ENCODE data around the gene CCDC13.

Gene CCDC13

GRCh38 chr3:42800251-42800650 lies 27.2 kb upstream of the CCDC13 start:
- Histone ChIP-seq H2AFZ (ENCODE audit: low read length) (no peak overlapping the region), H3K4me1 (ENCODE audit: control insufficient read depth in 2 of 2, insufficient read depth in 1 of 2, low read depth in 1 of 2, low read length in 2 of 2) (peaks cover 3 to 7% of the 10 kb centered on the region in 2 donors), H3K9ac (ENCODE audit: low read depth, low read length, poor library complexity) (no peak overlapping the region), H4K8ac (ENCODE audit: low read depth, low read length) (no peak overlapping the region), H2BK120ac (ENCODE audit: low read depth, low read length) (no peak overlapping the region), H2AK5ac (ENCODE audit: low read depth, low read length) (no peak overlapping the region), H2BK15ac (ENCODE audit: low read length) (no peak overlapping the region), H4K91ac (ENCODE audit: low read depth, low read length, poor library complexity) (no peak overlapping the region), H2BK12ac (ENCODE audit: low read length) (no peak overlapping the region), H3K79me1 (ENCODE audit: low read depth, low read length) (peaks cover 2% of the 10 kb centered on the region), H3K9me3 (replicated peaks in 1 of 2; ENCODE audit: control insufficient read depth in 2 of 2, insufficient read depth in 1 of 2, low read depth in 1 of 2, low read length in 2 of 2) (peaks cover 0 to 4% of the 10 kb centered on the region in 2 donors), H3K4ac (ENCODE audit: low read length) (no peak overlapping the region), H3K27ac (replicated peaks; ENCODE audit: low read length) (no peak overlapping the region), H3K4me2 (ENCODE audit: insufficient read depth, low read length, poor library complexity, severe bottlenecking) (no peak overlapping the region), H3K4me3 (ENCODE audit: low read length in 2 of 2) (no peak overlapping the region), H3K36me3 (replicated peaks in 1 of 2; ENCODE audit: control insufficient read depth in 2 of 2, insufficient read depth in 2 of 2, low read length in 2 of 2) (peaks cover 3 to 47% of the 10 kb centered on the region in 2 donors), H3K23ac (ENCODE audit: low read depth, low read length, poor library complexity) (no peak overlapping the region), H3K14ac (ENCODE audit: low read length) (no peak overlapping the region), H2BK5ac (ENCODE audit: low read length) (no peak overlapping the region), H3K27me3 (ENCODE audit: control insufficient read depth in 3 of 3, insufficient read depth in 3 of 3, low read depth in 1 of 3, low read length in 3 of 3) (peaks cover 0 to 4% (median 0%) of the 10 kb centered on the region in 3 experiments), H3K18ac (ENCODE audit: low read length) (no peak overlapping the region)
- no CpG with 5 or more reads among the region's 2 CpGs for WGBS, 2 donors (ENCODE audit: extremely low coverage in 2 of 2, insufficient read length in 2 of 2, insufficient replicate concordance in 1 of 2)
- DNase-seq (ENCODE audit: low spot score): no peak

GRCh38 chr3:42799376-42799775 lies 26.3 kb upstream of the CCDC13 start:
- Histone ChIP-seq H3K9me3 (replicated peaks in 1 of 2; ENCODE audit: control insufficient read depth in 2 of 2, insufficient read depth in 1 of 2, low read depth in 1 of 2, low read length in 2 of 2) (peaks cover 0 to 4% of the 10 kb centered on the region in 2 donors), H3K9ac (ENCODE audit: low read depth, low read length, poor library complexity) (no peak overlapping the region), H2AFZ (ENCODE audit: low read length) (no peak overlapping the region), H2BK15ac (ENCODE audit: low read length) (no peak overlapping the region), H2AK5ac (ENCODE audit: low read depth, low read length) (no peak overlapping the region), H3K27me3 (ENCODE audit: control insufficient read depth in 3 of 3, insufficient read depth in 3 of 3, low read depth in 1 of 3, low read length in 3 of 3) (no peaks in the 10 kb centered on the region), H3K79me1 (ENCODE audit: low read depth, low read length) (peaks cover 2% of the 10 kb centered on the region), H2BK5ac (ENCODE audit: low read length) (no peak overlapping the region), H3K18ac (ENCODE audit: low read length) (no peak overlapping the region), H2BK12ac (ENCODE audit: low read length) (no peak overlapping the region), H3K36me3 (replicated peaks in 1 of 2; ENCODE audit: control insufficient read depth in 2 of 2, insufficient read depth in 2 of 2, low read length in 2 of 2) (peaks cover 3 to 55% of the 10 kb centered on the region in 2 donors), H3K4me1 (ENCODE audit: control insufficient read depth in 2 of 2, insufficient read depth in 1 of 2, low read depth in 1 of 2, low read length in 2 of 2) (peaks cover 1 to 5% of the 10 kb centered on the region in 2 donors), H2BK120ac (ENCODE audit: low read depth, low read length) (no peak overlapping the region), H3K23ac (ENCODE audit: low read depth, low read length, poor library complexity) (no peak overlapping the region), H3K27ac (replicated peaks; ENCODE audit: low read length) (no peak overlapping the region), H3K4me2 (ENCODE audit: insufficient read depth, low read length, poor library complexity, severe bottlenecking) (no peak overlapping the region), H4K91ac (ENCODE audit: low read depth, low read length, poor library complexity) (no peak overlapping the region), H3K4ac (ENCODE audit: low read length) (no peak overlapping the region), H3K14ac (ENCODE audit: low read length) (no peak overlapping the region), H3K4me3 (ENCODE audit: low read length in 2 of 2) (no peak overlapping the region), H4K8ac (ENCODE audit: low read depth, low read length) (no peak overlapping the region)
- no peak for DNase-seq (ENCODE audit: low spot score)
- no CpG with 5 or more reads among the region's 7 CpGs for WGBS, 2 donors (ENCODE audit: extremely low coverage in 2 of 2, insufficient read length in 2 of 2, insufficient replicate concordance in 1 of 2)

- Histone ChIP-seq H3K27me3 (ENCODE audit: control insufficient read depth in 3 of 3, insufficient read depth in 3 of 3, low read depth in 1 of 3, low read length in 3 of 3) (no peaks in the 10 kb centered on the region), H2BK15ac (ENCODE audit: low read length) (no peak overlapping the region), H2BK5ac (ENCODE audit: low read length) (no peak overlapping the region), H2AK5ac (ENCODE audit: low read depth, low read length) (no peak overlapping the region), H3K27ac (replicated peaks; ENCODE audit: low read length) (no peak overlapping the region), H3K4me1 (ENCODE audit: control insufficient read depth in 2 of 2, insufficient read depth in 1 of 2, low read depth in 1 of 2, low read length in 2 of 2) (peaks cover 0 to 1% of the 10 kb centered on the region in 2 donors), H3K4me2 (ENCODE audit: insufficient read depth, low read length, poor library complexity, severe bottlenecking) (no peak overlapping the region), H3K4ac (ENCODE audit: low read length) (no peak overlapping the region), H3K9me3 (replicated peaks in 1 of 2; ENCODE audit: control insufficient read depth in 2 of 2, insufficient read depth in 1 of 2, low read depth in 1 of 2, low read length in 2 of 2) (peaks cover 0 to 4% of the 10 kb centered on the region in 2 donors), H4K91ac (ENCODE audit: low read depth, low read length, poor library complexity) (no peak overlapping the region), H3K23ac (ENCODE audit: low read depth, low read length, poor library complexity) (no peak overlapping the region), H3K79me1 (ENCODE audit: low read depth, low read length) (no peaks in the 10 kb centered on the region), H2BK120ac (ENCODE audit: low read depth, low read length) (no peak overlapping the region), H3K36me3 (replicated peaks in 1 of 2; ENCODE audit: control insufficient read depth in 2 of 2, insufficient read depth in 2 of 2, low read length in 2 of 2) (peaks cover 10 to 71% of the 10 kb centered on the region in 2 donors), H3K4me3 (ENCODE audit: low read length in 2 of 2) (no peak overlapping the region), H3K9ac (ENCODE audit: low read depth, low read length, poor library complexity) (no peak overlapping the region), H3K18ac (ENCODE audit: low read length) (no peak overlapping the region), H3K14ac (ENCODE audit: low read length) (no peak overlapping the region), H4K8ac (ENCODE audit: low read depth, low read length) (no peak overlapping the region), H2AFZ (ENCODE audit: low read length) (no peak overlapping the region), H2BK12ac (ENCODE audit: low read length) (no peak overlapping the region)
- no CpG with 5 or more reads among the region's 5 CpGs for WGBS, 2 donors (ENCODE audit: extremely low coverage in 2 of 2, insufficient read length in 2 of 2, insufficient replicate concordance in 1 of 2)
- DNase-seq (ENCODE audit: low spot score): no peak
These were observed 23.4 kb upstream of the CCDC13 start for GRCh38 chr3:42796332-42796885.

GRCh38 chr3:42795621-42796181 lies 22.6 kb upstream of the CCDC13 start:
- no peak overlapping the region for H2BK120ac ChIP-seq (ENCODE audit: low read depth, low read length)
- no peak for DNase-seq (ENCODE audit: low spot score)
- no peak overlapping the region for H3K27ac ChIP-seq (replicated peaks; ENCODE audit: low read length)
- WGBS, 2 donors (ENCODE audit: extremely low coverage in 2 of 2, insufficient read length in 2 of 2, insufficient replicate concordance in 1 of 2): no CpG with 5 or more reads among the region's 2 CpGs
- no peak overlapping the region for H4K8ac ChIP-seq (ENCODE audit: low read depth, low read length)
- no peak overlapping the region for H3K4ac ChIP-seq (ENCODE audit: low read length)
- no peak overlapping the region for H3K18ac ChIP-seq (ENCODE audit: low read length)
- no peak overlapping the region for H2AFZ ChIP-seq (ENCODE audit: low read length)
- no peak overlapping the region for H3K4me2 ChIP-seq (ENCODE audit: insufficient read depth, low read length, poor library complexity, severe bottlenecking)
- no peak overlapping the region for H4K91ac ChIP-seq (ENCODE audit: low read depth, low read length, poor library complexity)
- H3K79me1 ChIP-seq (ENCODE audit: low read depth, low read length): no peaks in the 10 kb centered on the region
- no peak overlapping the region for H2BK12ac ChIP-seq (ENCODE audit: low read length)
- H3K14ac ChIP-seq (ENCODE audit: low read length): no peak overlapping the region
- no peak overlapping the region for H3K23ac ChIP-seq (ENCODE audit: low read depth, low read length, poor library complexity)
- H2BK15ac ChIP-seq (ENCODE audit: low read length): no peak overlapping the region
- H3K4me3 ChIP-seq (ENCODE audit: low read length in 2 of 2): no peak overlapping the region
- peaks cover 0 to 4% of the 10 kb centered on the region in 2 donors for H3K9me3 ChIP-seq (replicated peaks in 1 of 2; ENCODE audit: control insufficient read depth in 2 of 2, insufficient read depth in 1 of 2, low read depth in 1 of 2, low read length in 2 of 2)
- H2BK5ac ChIP-seq (ENCODE audit: low read length): no peak overlapping the region
- peaks cover 0 to 1% of the 10 kb centered on the region in 2 donors for H3K4me1 ChIP-seq (ENCODE audit: control insufficient read depth in 2 of 2, insufficient read depth in 1 of 2, low read depth in 1 of 2, low read length in 2 of 2)
- H3K36me3 ChIP-seq (replicated peaks in 1 of 2; ENCODE audit: control insufficient read depth in 2 of 2, insufficient read depth in 2 of 2, low read length in 2 of 2): peaks cover 9 to 72% of the 10 kb centered on the region in 2 donors
- no peak overlapping the region for H3K9ac ChIP-seq (ENCODE audit: low read depth, low read length, poor library complexity)
- H2AK5ac ChIP-seq (ENCODE audit: low read depth, low read length): no peak overlapping the region
- H3K27me3 ChIP-seq (ENCODE audit: control insufficient read depth in 3 of 3, insufficient read depth in 3 of 3, low read depth in 1 of 3, low read length in 3 of 3): no peaks in the 10 kb centered on the region
